Astrocyte of the spinal cord (primary cell): ENCODE results near the gene GRM8.

ENCODE experiments used
- DNase-seq: peaks from one replicate; pipeline ENCODE4 v3.0.0; 2011; ENCODE audit warnings: low read depth, low spot score
- H3K4me3 ChIP-seq: 2 replicates; pipeline ENCODE4 v1.5.1; 2011; ENCODE audit warnings: low read depth, mild to moderate bottlenecking, low read length, moderate library complexity
- in situ Hi-C: cut with HindIII; loops from 2 replicates; pipeline ENCODE4 v1.10.0; 2017; ENCODE audit warnings: low sequenced_read_pairs
- TF ChIP-seq, protein P1 (sequence below): IDR thresholded peaks from 2 replicates; pipeline ENCODE4 v1.5.1; 2012; ENCODE audit warnings: low read depth, mild to moderate bottlenecking, low read length, inconsistent platforms

The GRM8 gene

DNA sequence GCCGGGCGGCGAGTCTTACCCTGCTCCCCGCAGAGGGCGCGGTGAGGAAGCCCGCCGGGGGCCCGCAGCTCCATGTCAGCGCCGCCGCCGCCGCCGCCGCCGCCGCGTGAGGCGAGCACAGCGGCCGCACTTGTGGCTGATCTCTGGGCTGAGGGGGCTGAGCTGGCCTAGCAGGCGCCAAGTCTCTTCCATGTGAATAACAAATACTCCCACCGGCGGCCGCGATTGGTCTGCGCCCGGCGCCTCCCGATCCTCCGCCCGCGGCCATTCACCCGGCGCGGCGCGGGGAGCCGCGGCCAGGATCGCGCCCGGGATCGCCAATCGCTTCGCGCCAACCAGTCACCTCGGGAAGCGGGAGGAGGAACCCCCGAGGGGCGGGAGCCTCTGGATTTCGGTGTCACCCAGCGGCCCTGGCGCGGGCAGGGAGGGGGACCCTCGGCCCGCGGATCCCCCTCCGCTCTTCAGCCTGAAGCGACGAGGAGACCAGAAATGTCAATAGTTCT, at the start of gene GRM8:
GRM8 (minus strand) TSS at position 164 of the 503 bp plus-strand sequence.
- peak within 1 kb of the TSS; percentile 63 for H3K4me3 ChIP-seq
- DNase-seq = peak; percentile 35
- in situ Hi-C loops = no loop called here
- TF ChIP-seq, protein P1, sequence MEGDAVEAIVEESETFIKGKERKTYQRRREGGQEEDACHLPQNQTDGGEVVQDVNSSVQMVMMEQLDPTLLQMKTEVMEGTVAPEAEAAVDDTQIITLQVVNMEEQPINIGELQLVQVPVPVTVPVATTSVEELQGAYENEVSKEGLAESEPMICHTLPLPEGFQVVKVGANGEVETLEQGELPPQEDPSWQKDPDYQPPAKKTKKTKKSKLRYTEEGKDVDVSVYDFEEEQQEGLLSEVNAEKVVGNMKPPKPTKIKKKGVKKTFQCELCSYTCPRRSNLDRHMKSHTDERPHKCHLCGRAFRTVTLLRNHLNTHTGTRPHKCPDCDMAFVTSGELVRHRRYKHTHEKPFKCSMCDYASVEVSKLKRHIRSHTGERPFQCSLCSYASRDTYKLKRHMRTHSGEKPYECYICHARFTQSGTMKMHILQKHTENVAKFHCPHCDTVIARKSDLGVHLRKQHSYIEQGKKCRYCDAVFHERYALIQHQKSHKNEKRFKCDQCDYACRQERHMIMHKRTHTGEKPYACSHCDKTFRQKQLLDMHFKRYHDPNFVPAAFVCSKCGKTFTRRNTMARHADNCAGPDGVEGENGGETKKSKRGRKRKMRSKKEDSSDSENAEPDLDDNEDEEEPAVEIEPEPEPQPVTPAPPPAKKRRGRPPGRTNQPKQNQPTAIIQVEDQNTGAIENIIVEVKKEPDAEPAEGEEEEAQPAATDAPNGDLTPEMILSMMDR = no peak

DNA sequence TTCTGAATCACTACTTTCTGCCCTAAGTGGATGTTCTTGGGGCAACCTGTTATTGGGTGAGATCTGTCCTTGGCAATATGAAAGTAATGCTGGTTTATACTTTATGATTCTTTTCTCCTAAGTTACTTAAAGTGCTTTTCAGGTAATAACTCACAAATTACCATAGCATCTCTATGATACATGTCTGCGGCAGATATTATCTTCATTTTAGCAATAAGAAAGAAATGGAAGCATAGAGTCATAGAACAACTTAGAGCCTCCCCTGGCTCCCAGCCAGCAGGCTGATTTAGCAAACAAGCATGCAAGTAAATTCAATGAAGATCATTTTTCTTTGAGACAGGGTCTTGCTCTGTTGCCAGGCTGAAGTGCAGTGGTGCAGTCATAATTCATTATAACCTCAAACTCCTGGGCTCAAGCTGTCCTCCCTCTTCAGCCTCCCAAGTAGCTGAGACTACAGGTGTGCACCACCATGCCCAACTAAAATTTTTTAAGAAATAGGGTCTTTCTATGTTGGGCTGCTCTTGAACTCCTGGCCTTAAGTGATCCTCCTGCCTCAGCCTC, 38.1 kb upstream of the GRM8 start:
- in situ Hi-C loops = no loop called here
- no peak overlapping the region for H3K4me3 ChIP-seq
- TF ChIP-seq, protein P1 = no peak
- DNase-seq = no peak

DNA sequence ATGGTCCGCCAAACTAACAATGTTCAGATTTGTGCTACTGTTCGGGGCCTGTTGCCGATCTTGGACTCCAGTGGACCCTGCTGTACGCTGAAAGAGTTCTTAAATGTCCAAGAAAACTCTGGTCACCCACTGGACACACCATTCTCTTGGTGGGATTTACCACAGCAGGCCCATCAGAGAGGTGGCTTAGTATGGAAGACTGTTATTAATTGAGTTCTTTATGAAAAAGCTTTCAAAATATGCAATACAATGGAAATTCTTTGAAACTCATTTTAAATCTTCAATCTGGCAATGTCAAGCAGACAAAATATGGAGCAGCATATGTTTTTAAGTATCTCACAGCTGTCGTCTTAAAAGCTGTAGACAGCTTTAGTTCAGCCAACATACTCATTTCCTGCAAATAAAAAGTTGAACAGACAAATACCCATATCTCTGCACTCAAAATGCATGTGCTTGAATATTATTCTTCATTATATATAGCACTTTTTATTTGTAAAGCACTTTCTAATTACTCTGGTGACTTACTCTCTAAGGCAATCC, 37.4 kb upstream of the GRM8 start:
- in situ Hi-C loops = no loop called here
- H3K4me3 ChIP-seq = no peak overlapping the region
- DNase-seq = no peak
- TF ChIP-seq, protein P1 = no peak

DNA sequence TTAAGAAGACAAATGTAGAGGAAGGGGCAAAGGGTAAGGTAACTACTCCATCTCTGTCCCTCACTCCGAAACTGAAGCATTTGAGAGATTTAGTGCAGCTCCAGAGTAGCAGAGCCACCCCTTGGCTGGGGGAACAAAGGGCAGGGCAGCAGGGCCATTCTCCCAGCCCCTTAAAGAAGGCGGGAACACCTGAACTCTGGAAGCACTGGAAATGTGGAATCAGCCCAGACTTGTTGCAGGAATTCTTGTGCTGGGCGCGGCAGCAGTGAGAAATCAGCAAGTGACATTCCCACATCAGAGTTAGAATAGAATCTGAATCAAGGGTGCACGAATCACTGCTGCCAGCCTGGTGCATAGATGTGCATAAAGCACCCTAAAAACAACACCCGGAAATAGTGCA, 34.4 kb upstream of the GRM8 start:
- no peak overlapping the region for H3K4me3 ChIP-seq
- TF ChIP-seq, protein P1 = no peak
- DNase-seq = no peak
- in situ Hi-C loops = no loop called here

DNA sequence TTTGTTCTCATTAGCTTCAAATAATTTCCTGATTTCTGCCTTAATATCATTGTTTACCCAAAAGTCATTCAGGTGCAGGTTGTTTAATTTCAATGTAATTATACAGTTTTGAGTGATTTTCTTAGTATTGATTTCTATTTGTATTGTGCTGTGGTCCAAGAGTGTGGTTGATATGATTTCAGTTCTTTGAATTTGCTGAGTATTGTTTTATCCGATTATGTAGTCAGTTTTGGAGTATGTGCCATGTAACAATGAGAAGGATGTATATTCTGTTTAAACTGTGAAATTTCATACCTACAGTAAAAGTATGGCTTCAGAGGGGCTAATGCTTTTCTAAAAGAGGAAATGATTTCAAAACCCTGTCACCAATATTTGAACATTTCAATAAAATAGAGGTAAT, 17.4 kb upstream of the GRM8 start:
- TF ChIP-seq, protein P1 = no peak
- in situ Hi-C loops = no loop called here
- H3K4me3 ChIP-seq = no peak overlapping the region
- DNase-seq = no peak

DNA sequence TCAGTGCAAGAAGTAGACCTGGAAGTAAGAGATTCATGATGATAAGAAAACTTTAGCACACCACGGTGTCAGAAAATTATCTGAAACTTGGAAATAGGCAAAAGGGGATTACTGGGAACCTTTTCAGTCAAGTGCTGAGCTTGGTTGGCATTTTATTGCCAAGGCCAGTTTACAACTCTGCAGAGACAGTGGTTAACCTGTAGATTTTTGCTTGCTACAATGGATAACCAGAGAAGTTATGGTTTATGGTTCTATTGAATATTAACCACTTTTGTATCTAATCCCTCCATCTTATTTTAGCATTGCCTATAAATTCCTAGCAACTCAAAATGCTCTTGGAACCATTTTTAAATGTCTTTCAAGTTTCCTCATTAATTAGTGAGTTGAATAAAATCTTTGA, 13.3 kb upstream of the GRM8 start:
- no peak for DNase-seq
- H3K4me3 ChIP-seq = no peak overlapping the region
- TF ChIP-seq, protein P1 = no peak
- in situ Hi-C loops = no loop called here
